GM12874 (cell line): Measurements from ENCODE around the gene PTPRN2.

ENCODE experiments used
- TF ChIP-seq, protein P1 (sequence below): IDR thresholded peaks from 2 replicates; pipeline ENCODE4 v1.5.1; 2011; ENCODE audit warnings: low read depth, mild to moderate bottlenecking, control low read depth, low read length, moderate library complexity; ENCODE audit not compliant: insufficient read depth

Gene PTPRN2

GRCh38 chr7:158532093-158532627 is 55.5 kb downstream of the PTPRN2 start:
- TF ChIP-seq, protein P1, sequence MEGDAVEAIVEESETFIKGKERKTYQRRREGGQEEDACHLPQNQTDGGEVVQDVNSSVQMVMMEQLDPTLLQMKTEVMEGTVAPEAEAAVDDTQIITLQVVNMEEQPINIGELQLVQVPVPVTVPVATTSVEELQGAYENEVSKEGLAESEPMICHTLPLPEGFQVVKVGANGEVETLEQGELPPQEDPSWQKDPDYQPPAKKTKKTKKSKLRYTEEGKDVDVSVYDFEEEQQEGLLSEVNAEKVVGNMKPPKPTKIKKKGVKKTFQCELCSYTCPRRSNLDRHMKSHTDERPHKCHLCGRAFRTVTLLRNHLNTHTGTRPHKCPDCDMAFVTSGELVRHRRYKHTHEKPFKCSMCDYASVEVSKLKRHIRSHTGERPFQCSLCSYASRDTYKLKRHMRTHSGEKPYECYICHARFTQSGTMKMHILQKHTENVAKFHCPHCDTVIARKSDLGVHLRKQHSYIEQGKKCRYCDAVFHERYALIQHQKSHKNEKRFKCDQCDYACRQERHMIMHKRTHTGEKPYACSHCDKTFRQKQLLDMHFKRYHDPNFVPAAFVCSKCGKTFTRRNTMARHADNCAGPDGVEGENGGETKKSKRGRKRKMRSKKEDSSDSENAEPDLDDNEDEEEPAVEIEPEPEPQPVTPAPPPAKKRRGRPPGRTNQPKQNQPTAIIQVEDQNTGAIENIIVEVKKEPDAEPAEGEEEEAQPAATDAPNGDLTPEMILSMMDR, result no peak

GRCh38 chr7:158531661-158532060 is 56.0 kb downstream of the PTPRN2 start:
- TF ChIP-seq, protein P1, result no peak

DNA sequence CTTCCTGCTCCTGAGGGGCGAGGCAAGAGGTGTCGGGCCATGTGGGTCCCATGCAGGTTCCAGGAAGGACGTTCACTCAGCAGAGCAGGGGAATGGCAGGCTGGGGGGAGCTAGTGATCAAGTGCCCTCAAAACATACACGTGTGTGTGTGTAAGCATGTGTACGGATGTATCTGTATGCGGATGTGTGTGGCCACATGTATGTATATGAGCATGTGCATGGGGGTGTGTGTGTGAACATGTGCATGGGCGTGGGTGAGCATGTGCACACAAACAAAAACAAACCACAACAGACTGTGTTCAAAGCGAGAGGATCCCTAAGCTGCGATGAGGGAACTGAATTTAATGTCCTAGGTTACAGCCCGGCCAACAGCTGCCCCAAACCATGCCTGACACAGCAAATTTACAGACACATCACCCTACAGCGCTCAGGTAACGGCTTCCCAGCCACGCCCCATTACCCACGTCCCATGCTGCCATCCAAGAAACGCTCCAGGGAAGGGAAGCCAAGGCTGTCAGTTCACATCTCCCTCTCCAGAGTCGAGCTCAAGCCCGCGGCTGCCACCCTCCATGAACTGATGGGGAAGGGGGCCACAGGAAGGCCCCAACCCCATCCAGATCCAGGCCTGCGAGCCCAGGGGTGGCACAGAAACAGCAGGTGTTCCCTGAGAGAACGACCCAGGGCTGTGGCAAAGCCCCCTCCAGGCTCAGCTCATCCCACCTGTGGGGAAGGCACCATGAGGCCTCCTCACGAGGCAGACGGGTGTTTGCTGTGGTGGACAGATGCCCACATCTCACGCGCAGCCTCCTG is 56.6 kb downstream of the PTPRN2 start:
- TF ChIP-seq, protein P1, result no peak

GRCh38 chr7:158529181-158530096 is 58.2 kb downstream of the PTPRN2 start:
- TF ChIP-seq, protein P1, result no peak

- TF ChIP-seq, protein P1, result no peak
Measured at GRCh38 chr7:158527915-158528502, 59.6 kb downstream of the PTPRN2 start.

- TF ChIP-seq, protein P1, result no peak
Measured at GRCh38 chr7:158527495-158527894, 60.1 kb downstream of the PTPRN2 start.

- TF ChIP-seq, protein P1, result no peak
Measured at GRCh38 chr7:158527038-158527437, 60.6 kb downstream of the PTPRN2 start.
